ENCODE measurements around the gene COPB2.

- TF ChIP-seq, protein P1, sequence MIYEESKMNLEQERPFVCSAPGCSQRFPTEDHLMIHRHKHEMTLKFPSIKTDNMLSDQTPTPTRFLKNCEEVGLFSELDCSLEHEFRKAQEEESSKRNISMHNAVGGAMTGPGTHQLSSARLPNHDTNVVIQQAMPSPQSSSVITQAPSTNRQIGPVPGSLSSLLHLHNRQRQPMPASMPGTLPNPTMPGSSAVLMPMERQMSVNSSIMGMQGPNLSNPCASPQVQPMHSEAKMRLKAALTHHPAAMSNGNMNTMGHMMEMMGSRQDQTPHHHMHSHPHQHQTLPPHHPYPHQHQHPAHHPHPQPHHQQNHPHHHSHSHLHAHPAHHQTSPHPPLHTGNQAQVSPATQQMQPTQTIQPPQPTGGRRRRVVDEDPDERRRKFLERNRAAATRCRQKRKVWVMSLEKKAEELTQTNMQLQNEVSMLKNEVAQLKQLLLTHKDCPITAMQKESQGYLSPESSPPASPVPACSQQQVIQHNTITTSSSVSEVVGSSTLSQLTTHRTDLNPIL (CRISPR knock-in tag; IDR thresholded peaks at IDR 0.05; ENCODE audit: low read depth), result no peak
- no peak for TF ChIP-seq PATZ1 (CRISPR knock-in tag; IDR thresholded peaks at IDR 0.05; ENCODE audit: borderline replicate concordance)
- no peak for TF ChIP-seq CSDC2 (CRISPR knock-in tag; IDR thresholded peaks at IDR 0.05)
- no peak for TF ChIP-seq SNAI2 (CRISPR knock-in tag; IDR thresholded peaks at IDR 0.05)
- TF ChIP-seq TOX (CRISPR knock-in tag; IDR thresholded peaks at IDR 0.05; ENCODE audit: borderline replicate concordance), result no peak
- no peak for TF ChIP-seq ZC3H10 (CRISPR knock-in tag; IDR thresholded peaks at IDR 0.05)
- no peak for TF ChIP-seq ZNF70 (CRISPR knock-in tag; IDR thresholded peaks at IDR 0.05)
- TF ChIP-seq, protein P2, sequence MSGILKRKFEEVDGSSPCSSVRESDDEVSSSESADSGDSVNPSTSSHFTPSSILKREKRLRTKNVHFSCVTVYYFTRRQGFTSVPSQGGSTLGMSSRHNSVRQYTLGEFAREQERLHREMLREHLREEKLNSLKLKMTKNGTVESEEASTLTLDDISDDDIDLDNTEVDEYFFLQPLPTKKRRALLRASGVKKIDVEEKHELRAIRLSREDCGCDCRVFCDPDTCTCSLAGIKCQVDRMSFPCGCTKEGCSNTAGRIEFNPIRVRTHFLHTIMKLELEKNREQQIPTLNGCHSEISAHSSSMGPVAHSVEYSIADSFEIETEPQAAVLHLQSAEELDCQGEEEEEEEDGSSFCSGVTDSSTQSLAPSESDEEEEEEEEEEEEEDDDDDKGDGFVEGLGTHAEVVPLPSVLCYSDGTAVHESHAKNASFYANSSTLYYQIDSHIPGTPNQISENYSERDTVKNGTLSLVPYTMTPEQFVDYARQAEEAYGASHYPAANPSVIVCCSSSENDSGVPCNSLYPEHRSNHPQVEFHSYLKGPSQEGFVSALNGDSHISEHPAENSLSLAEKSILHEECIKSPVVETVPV (CRISPR knock-in tag; IDR thresholded peaks at IDR 0.05), result no peak
- no peak for TF ChIP-seq OSR1 (CRISPR knock-in tag; IDR thresholded peaks at IDR 0.05)
- TF ChIP-seq ZFP3 (CRISPR knock-in tag; IDR thresholded peaks at IDR 0.05), result no peak
Measured at GRCh38 chr3:139317660-139318430, 71.6 kb downstream of the COPB2 start.
